Loucy (cell line): ENCODE data around the gene ST8SIA3.

Experiments used
- EZH2phosphoT487 ChIP-seq: fragments of 200-600 bp; IDR thresholded peaks from 2 replicates; pipeline ENCODE4 v1.6.1; 2018; ENCODE audit warnings: antibody characterized with exemption, mild to moderate bottlenecking, moderate library complexity, borderline replicate concordance
- TF ChIP-seq, protein P1 (sequence below): fragments of 200-600 bp; sonication (generic); conservative IDR thresholded peaks from 2 replicates; pipeline ENCODE4 v1.5.1; 2014; ENCODE audit warnings: mild to moderate bottlenecking, antibody characterized with exemption, low read length

GRCh38 chr18:57326718-57327323 lies 25.5 kb upstream of the ST8SIA3 start:
- TF ChIP-seq, protein P1, sequence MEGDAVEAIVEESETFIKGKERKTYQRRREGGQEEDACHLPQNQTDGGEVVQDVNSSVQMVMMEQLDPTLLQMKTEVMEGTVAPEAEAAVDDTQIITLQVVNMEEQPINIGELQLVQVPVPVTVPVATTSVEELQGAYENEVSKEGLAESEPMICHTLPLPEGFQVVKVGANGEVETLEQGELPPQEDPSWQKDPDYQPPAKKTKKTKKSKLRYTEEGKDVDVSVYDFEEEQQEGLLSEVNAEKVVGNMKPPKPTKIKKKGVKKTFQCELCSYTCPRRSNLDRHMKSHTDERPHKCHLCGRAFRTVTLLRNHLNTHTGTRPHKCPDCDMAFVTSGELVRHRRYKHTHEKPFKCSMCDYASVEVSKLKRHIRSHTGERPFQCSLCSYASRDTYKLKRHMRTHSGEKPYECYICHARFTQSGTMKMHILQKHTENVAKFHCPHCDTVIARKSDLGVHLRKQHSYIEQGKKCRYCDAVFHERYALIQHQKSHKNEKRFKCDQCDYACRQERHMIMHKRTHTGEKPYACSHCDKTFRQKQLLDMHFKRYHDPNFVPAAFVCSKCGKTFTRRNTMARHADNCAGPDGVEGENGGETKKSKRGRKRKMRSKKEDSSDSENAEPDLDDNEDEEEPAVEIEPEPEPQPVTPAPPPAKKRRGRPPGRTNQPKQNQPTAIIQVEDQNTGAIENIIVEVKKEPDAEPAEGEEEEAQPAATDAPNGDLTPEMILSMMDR: no peak
- TF ChIP-seq EZH2phosphoT487: no peak
